Gastroesophageal sphincter (tissue), 4 donors: ENCODE measurements around the gene GHRL. TPM values are rescaled to one million over a fixed set of nuclear protein-coding genes. Genes with fewer than 3 reads are reported as not detected.

Experiments
- ATAC-seq: fragments of 150-250 bp; one replicate; pipeline ENCODE4 v1.9.1; 2016; ENCODE audit warnings: mild to moderate bottlenecking, moderate library complexity
- H3K27ac ChIP-seq, 4 donors: fragments of 200-600 bp; sonication (generic) in 3 of 4; 1 replicate in 3 of 4; 2 replicates in 1 of 4; pipeline ENCODE4 v1.5.1; 2016 to 2019
- H3K27me3 ChIP-seq: fragments of 200-600 bp; sonication (generic); one replicate; pipeline ENCODE4 v1.5.1; 2019
- H3K36me3 ChIP-seq, 2 donors: fragments of 200-600 bp; sonication (generic); one replicate each; pipeline ENCODE4 v1.5.1; 2019; ENCODE audit warnings: control low read depth in 1 of 2
- H3K4me1 ChIP-seq, 3 donors: fragments of 200-600 bp; sonication (generic); 1 replicate in 2 of 3; 2 replicates in 1 of 3; pipeline ENCODE4 v1.5.1; 2016 to 2019; ENCODE audit warnings: control low read depth in 2 of 3
- H3K4me3 ChIP-seq, 2 donors: fragments of 200-600 bp; sonication (generic); one replicate each; pipeline ENCODE4 v1.5.1; 2019; ENCODE audit warnings: mild to moderate bottlenecking in 1 of 2, moderate library complexity in 1 of 2
- H3K9me3 ChIP-seq, 3 donors: fragments of 200-600 bp; sonication (generic); one replicate each; pipeline ENCODE4 v1.5.1; 2017 to 2019; ENCODE audit warnings: control low read depth in 2 of 3
- EP300 ChIP-seq: sonication (generic); formaldehyde crosslinking; IDR thresholded peaks from one replicate; pipeline ENCODE4 v1.6.1; 2017; ENCODE audit warnings: antibody characterized with exemption, mild to moderate bottlenecking
- POLR2A ChIP-seq, 2 donors: fragments of 450-650 bp; IDR thresholded peaks; one replicate each; pipeline ENCODE4 v1.6.1; 2017; ENCODE audit warnings: antibody characterized with exemption in 2 of 2, mild to moderate bottlenecking in 2 of 2, moderate library complexity in 1 of 2
- POLR2AphosphoS5 ChIP-seq: sonication (generic); formaldehyde crosslinking; IDR thresholded peaks from one replicate; pipeline ENCODE4 v1.6.1; 2017; ENCODE audit warnings: antibody characterized with exemption
- WGBS, 2 donors: methylation state at CpG; one replicate each; pipeline ENCODE4 v1.1.5; 2018; ENCODE audit warnings: low coverage in 1 of 2; 5-methylcytosine and 5-hydroxymethylcytosine counted together
- total RNA-seq, 4 donors: library from RNA; depleted of rRNA; stranded (reverse); fragments of >200 nt; gene quantifications; one replicate each; pipeline ENCODE4 v1.1.0, GENCODE V29; 2016
- TF ChIP-seq, protein P1 (sequence below), 4 experiments: fragments of 200-600 bp in 2 of 4; fragments of 450-650 bp in 2 of 4; sonication (generic) in 1 of 4; IDR thresholded peaks; one replicate each; pipeline ENCODE4 v1.5.1; 2017 to 2019; ENCODE audit warnings: antibody characterized with exemption in 4 of 4, mild to moderate bottlenecking in 2 of 4, moderate library complexity in 2 of 4

The GHRL gene
- total RNA-seq, 4 donors from 2014 or later: 0.47 to 3.2 TPM; not detected in 2

DNA sequence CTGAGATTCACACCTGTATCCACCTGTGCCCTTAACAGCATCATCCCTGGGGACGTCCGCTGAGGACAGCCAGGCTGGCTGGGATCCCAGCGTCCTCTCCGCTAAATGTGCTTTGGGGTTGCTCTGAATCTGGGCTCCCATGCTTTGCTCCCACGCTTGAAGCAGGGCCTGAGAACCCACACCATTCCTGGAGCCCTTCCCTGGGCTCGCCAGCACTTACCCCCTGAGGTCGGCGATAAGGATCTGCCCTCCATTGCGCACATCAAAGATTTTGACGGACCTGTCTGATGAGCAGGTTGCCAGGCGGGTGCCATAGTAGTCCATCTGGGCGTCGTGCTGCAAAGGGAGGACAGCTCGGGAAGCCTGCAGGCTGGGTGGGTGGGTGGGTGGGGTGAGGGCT lies 22.4 kb upstream of the GHRL start:
- TF ChIP-seq POLR2A (IDR thresholded peaks at IDR 0.05): no peak
- no peak for TF ChIP-seq EP300
- TF ChIP-seq, protein P1, sequence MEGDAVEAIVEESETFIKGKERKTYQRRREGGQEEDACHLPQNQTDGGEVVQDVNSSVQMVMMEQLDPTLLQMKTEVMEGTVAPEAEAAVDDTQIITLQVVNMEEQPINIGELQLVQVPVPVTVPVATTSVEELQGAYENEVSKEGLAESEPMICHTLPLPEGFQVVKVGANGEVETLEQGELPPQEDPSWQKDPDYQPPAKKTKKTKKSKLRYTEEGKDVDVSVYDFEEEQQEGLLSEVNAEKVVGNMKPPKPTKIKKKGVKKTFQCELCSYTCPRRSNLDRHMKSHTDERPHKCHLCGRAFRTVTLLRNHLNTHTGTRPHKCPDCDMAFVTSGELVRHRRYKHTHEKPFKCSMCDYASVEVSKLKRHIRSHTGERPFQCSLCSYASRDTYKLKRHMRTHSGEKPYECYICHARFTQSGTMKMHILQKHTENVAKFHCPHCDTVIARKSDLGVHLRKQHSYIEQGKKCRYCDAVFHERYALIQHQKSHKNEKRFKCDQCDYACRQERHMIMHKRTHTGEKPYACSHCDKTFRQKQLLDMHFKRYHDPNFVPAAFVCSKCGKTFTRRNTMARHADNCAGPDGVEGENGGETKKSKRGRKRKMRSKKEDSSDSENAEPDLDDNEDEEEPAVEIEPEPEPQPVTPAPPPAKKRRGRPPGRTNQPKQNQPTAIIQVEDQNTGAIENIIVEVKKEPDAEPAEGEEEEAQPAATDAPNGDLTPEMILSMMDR (IDR thresholded peaks at IDR 0.05): no peak
- no peak for TF ChIP-seq POLR2AphosphoS5

DNA sequence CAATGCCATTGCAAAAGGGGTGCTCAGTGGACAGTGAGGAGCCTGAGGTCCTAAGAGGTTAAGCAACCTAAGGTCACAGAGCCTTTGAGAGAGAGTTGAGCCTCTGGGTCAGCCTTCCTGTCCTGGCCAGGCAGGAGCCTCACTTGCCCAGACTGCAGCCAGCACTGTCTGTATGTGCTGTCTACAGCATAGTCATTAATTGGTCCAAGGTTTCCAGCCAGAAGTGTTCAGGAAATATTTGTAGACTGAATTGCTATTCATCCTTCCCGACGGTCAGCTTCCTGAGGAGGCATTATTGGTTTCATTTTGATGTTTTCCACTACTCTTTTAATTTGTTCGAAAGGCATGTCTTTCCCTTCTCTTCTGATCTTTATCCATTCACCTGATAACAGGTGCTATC lies 20.1 kb upstream of the GHRL start:
- Histone ChIP-seq H3K9me3 (no peaks in the 10 kb centered on the region), H3K4me1 (peaks cover 0 to 3% (median 0%) of the 10 kb centered on the region in 3 donors), H3K27me3 (no peaks in the 10 kb centered on the region), H3K36me3 (peaks cover 0 to 94% of the 10 kb centered on the region in 2 donors), H3K27ac (no peak overlapping the region), H3K4me3 (no peak overlapping the region)
- WGBS, 2 donors: 66 to 89% methylated on average over 2 to 3 of the region's 3 CpGs
- no peak for TF ChIP-seq POLR2AphosphoS5
- ATAC-seq: no peak

More for the DNA sequence above, 22.4 kb upstream of the GHRL start:
- no peak overlapping the region for H3K27ac ChIP-seq
- H3K4me3 ChIP-seq: no peak overlapping the region
- no peak for ATAC-seq
- H3K4me1 ChIP-seq: peaks cover 0 to 26% (median 15%) of the 10 kb centered on the region in 3 donors
- H3K36me3 ChIP-seq: peaks cover 0 to 87% of the 10 kb centered on the region in 2 donors
- WGBS, 2 donors: 89 to 97% methylated on average over 5 to 7 of the region's 14 CpGs
- no peaks in the 10 kb centered on the region for H3K9me3 ChIP-seq
- H3K27me3 ChIP-seq: no peaks in the 10 kb centered on the region

DNA sequence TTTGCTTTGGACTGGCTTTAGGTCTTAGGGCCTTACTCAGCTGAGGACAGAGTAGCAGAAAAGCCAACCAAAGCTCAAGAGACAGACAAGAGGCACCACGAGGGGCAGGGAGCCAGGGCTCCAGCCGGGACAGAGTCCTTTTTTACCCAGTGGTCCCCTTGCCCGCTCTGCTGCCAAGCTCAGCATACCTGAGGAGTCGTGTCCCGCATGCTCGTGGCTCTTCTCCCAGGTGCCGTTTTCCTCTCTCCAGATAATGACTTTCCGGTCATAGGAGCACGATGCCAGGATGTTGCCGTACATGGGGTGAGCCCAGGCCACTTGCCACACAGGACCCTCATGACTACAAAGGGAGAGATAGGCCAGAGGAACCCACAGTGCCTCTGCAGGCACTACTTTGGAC lies 19.6 kb upstream of the GHRL start:
- ATAC-seq: no peak
- WGBS, 2 donors: 81 to 83% methylated on average over 2 to 5 of the region's 10 CpGs
- no peaks in the 10 kb centered on the region for H3K9me3 ChIP-seq
- no peak overlapping the region for H3K4me3 ChIP-seq
- no peaks in the 10 kb centered on the region for H3K27me3 ChIP-seq
- no peak overlapping the region for H3K27ac ChIP-seq
- TF ChIP-seq POLR2A (IDR thresholded peaks at IDR 0.05) (no peak), POLR2AphosphoS5 (no peak), EP300 (no peak)
- TF ChIP-seq, protein P1 (IDR thresholded peaks at IDR 0.05): no peak
- peaks cover 0 to 94% of the 10 kb centered on the region in 2 donors for H3K36me3 ChIP-seq
- no peaks in the 10 kb centered on the region for H3K4me1 ChIP-seq

DNA sequence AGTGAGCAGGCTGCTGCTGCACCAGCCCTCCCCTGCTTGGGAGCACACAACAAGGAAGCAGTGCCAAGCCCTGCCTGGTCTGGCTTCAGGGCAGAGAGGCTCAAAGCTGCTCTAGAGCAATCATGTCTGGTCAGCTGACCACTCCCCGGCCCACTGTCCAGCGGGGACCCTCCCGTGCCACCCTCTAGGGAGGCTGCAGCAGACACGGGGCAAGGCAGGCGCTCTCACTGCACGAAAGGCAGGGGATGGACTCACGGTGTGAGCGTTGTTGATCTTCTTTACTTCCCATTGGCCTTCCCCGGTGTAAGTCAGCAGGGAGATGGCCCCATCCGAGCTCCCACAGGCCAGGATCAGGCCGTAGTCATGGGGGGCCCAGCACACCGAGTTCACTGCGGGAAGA lies 19.0 kb upstream of the GHRL start:
- H3K4me1 ChIP-seq: no peaks in the 10 kb centered on the region
- TF ChIP-seq, protein P1 (IDR thresholded peaks at IDR 0.05): no peak
- TF ChIP-seq POLR2AphosphoS5 (no peak), EP300 (no peak), POLR2A (IDR thresholded peaks at IDR 0.05) (no peak)
- no peak for ATAC-seq
- H3K27me3 ChIP-seq: no peaks in the 10 kb centered on the region
- H3K36me3 ChIP-seq: peaks cover 0 to 94% of the 10 kb centered on the region in 2 donors
- H3K27ac ChIP-seq: no peak overlapping the region
- no peak overlapping the region for H3K4me3 ChIP-seq
- H3K9me3 ChIP-seq: no peaks in the 10 kb centered on the region
- WGBS, 2 donors: no CpG with 5 or more reads among the region's 13 CpGs

DNA sequence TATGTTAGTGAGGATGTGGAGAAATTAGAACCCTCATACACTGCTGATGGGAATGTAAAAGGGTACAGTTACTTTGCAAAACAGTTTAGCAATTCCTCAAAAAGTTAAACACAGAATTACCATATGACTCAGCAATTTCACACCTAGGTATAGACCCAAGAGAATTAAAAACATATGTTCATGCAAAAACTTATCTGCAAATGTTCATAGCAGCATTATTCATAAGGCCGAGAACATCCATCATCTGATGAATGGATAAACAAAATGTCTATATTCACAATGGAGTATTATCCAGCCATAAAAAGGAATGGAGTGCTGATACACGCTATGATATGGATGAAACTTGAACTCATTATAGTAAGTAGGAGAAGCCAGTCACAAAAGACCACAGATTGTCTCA lies 17.8 kb upstream of the GHRL start:
- Histone ChIP-seq H3K36me3 (peaks cover 0 to 94% of the 10 kb centered on the region in 2 donors), H3K4me1 (no peaks in the 10 kb centered on the region), H3K27ac (no peak overlapping the region), H3K4me3 (no peak overlapping the region), H3K9me3 (no peaks in the 10 kb centered on the region), H3K27me3 (no peaks in the 10 kb centered on the region)
- 79 to 82% methylated on average over 2 of the region's 2 CpGs for WGBS, 2 donors
- ATAC-seq: no peak
- no peak for TF ChIP-seq POLR2AphosphoS5
- TF ChIP-seq, protein P1 (IDR thresholded peaks at IDR 0.05): no peak
- no peak for TF ChIP-seq POLR2A (IDR thresholded peaks at IDR 0.05)
- no peak for TF ChIP-seq EP300
